ENCODE results near the gene FRMD3.

DNA sequence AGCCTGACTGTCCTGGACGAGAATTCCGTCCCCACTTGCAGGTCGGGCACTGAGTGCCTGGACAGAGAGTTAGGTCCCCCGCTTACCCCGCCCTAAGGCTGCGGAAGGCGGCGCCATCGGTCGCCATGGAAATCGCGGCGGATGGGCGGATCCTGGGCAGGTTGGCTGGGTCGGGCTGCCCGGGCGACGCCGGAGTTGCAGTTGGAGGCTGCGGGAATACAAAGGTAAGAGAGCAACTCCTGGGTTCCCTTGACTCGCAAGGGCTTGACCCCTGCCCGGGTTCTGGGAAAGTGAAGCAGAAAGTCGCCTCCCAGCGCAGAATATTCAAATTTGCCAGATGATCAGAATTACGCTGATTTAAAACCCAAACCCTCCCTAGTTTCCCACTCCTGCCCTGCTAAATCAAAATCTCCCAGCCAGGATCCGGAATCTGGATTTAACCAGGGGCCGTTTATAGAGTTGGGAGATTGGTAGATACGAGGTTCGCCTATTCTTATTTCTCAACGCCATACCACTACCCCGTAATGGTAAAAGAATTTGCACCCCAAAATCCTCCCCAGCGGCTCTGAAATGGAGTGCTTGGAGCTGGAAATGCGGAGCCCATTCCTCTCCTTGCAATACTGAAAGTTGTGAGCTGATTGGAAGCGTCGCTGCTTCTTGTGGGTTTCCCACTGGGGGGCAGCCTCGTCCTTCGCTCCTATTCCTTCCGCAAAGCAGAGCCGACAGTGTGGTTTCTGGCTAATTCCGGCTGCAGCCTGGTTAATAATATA lies 318.9 kb downstream of the FRMD3 start:
- TF ChIP-seq POLR2A (IDR thresholded peaks at IDR 0.05; ENCODE audit: extremely low read depth, insufficient read length) (no peak), CTCF (IDR thresholded peaks at IDR 0.05; ENCODE audit: low read depth, low read length) (peak; percentile 32)
- TF ChIP-seq, protein P1, sequence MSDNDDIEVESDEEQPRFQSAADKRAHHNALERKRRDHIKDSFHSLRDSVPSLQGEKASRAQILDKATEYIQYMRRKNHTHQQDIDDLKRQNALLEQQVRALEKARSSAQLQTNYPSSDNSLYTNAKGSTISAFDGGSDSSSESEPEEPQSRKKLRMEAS (IDR thresholded peaks at IDR 0.05; ENCODE audit: low read depth, low read length), result no peak

Data from NB4 (cell line).